Skeletal muscle cell (primary cell): ENCODE measurements around the gene KDM7A.
"Not testable (repeated sequence)": the region's sequence is repeated elsewhere in the genome, so short reads cannot be mapped to it uniquely, and the experiment has no call there.

ENCODE experiments used
- DNase-seq: peaks from one replicate; pipeline ENCODE4 v3.0.0-alpha.2; 2010; ENCODE audit warnings: low read depth
- H3K4me3 ChIP-seq: 2 replicates; pipeline ENCODE4 v1.5.1; 2011; ENCODE audit warnings: low read depth, mild to moderate bottlenecking, control low read depth, low read length, moderate library complexity

KDM7A gene

DNA sequence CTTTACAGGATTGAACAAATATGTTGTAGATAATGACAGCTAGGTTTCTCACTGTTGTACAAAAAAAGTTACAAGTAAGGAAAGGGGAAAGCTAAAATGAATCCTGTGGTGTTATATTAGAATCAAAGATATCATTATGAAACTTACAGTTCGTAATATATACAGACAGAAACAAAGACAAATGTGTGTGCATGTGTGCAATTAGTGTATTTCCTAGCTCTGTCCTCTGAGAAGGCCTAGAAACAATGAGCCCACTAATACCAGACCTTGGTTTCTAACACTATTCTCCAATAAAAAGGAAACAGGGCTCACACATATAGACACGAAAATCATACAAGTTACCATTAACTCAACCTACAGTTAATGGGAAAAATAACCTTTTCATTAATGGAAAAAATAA is 8.0 kb downstream of the KDM7A start:
- no peak for DNase-seq
- no peak overlapping the region for H3K4me3 ChIP-seq

DNA sequence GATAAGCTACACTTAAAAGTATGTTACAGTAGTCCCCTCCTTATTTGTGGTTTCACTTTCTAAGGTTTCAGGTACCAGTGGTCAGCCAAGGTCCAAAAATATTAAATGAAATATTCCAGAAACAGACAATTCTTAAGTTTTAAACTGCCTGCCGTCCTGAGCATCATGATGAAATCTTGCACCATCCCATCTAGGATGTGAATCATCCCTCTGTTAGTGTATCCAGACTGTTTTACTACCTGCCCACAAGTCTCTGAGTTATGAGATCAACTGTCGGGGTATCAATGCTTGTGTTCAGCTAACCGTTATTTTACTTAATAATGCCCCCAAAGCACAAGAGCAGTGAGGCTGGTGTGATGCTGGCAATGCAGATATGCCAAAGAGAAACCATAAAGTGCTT is 11.4 kb downstream of the KDM7A start:
- peak; percentile 75 for DNase-seq
- H3K4me3 ChIP-seq, result no peak overlapping the region

DNA sequence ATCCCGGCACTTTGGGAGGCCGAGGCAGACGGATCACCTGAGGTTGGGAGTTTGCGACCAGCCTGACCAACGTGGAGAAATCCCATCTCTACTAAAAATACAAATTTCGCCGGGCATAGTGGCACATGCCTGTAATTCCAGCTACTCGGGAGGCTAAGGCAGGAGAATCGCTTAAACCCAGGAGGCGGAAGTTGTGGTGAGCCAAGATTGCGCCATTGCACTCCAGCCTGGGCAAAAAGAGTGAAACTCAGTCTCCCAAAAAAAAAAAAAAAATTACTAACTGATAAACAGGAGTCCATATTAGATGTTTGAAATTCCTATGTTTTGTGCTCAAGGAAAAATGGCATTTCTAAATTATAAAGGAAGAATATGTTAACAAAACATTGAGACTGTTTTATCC is 14.7 kb downstream of the KDM7A start:
- not testable (repeated sequence) for DNase-seq, H3K4me3 ChIP-seq

DNA sequence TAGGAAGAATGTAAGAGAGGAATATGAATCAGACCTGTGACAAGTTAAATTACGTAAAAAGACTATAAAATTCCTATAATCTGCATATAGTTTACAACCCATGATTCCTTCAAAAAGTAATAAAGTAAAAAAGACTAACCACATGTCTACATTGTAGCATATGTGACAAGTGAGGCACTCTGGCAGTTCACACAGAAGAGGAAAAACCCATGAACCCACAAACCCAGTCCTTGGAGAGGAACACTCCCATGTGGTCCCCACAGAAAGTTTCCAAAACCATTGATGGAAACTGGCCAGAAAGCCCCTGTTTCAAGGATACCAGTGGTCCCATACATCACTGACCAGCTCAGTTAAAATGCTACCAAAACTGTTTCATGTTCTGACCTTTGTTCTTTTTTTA is 15.7 kb downstream of the KDM7A start:
- no peak for DNase-seq

DNA sequence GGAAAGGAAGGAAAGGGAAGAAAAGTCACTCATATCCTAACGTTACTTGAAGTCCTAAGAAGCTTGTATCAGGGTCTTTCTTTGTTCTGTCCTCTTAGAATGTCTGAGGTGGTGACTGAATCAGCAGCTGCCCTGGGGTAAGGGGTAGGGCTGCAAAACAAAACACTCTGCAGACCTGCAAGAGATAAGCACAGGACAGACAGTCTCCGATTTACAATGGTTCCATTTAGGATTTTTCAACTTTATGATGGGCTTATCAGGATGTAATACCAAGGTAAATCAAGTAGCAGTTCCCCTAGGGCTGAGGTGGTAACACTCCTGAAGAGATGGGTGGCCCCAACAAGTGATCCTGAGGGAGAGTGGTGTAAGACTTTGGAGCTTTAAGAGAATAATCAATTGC is 16.5 kb downstream of the KDM7A start:
- DNase-seq, result no peak

More for the DNA sequence above, 15.7 kb downstream of the KDM7A start:
- H3K4me3 ChIP-seq, result no peak overlapping the region

DNA sequence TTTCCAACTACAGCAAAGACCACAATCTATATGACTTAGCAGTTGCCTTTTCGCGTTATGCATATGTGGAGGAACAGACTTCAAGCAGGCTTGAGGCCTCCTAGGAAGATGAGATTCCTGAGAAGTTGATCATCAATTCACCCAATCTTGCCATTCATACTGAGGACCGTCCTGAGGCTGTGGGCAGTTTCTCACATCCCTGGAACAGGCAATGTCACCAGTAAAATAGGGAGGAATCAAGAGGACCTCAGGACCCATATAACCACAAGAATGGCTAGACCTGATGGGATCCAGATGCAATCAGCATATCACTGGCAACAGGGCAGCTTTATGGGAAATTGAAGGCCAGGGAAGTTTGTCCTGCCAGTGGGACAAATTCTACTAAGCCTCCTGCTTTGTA is 17.3 kb downstream of the KDM7A start:
- DNase-seq, result peak; percentile 38
- no peak overlapping the region for H3K4me3 ChIP-seq

More for the DNA sequence above, 16.5 kb downstream of the KDM7A start:
- H3K4me3 ChIP-seq, result no peak overlapping the region

DNA sequence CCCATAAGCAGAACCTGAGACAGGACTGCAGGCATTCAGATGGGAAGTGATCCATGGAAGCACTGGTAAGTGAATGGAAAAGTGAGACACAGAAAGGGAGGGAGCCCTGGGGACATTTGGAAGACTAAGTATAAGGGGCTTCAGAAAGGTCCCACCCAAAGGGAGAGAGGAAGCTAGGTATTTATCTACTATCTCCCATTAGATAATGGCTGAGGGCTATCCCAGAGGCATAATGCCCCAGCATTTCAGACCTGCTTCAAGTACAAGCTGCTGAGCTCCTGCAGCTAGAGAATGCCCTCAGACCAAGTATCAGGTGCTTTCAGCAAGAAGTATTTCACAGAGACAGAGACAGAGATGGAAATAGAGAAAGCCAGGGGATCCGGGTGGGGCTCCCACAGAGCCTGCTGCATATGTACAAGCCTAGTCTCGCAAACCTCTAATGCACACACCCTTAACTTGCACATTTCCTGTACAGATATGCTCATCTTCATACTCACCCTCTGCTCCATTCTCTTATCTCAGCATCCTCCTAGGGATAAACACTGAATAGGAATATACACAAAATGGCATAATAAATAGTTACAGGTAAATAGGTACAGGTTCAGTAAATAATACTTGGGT is 20.2 kb downstream of the KDM7A start:
- no peak for DNase-seq
- H3K4me3 ChIP-seq, result no peak overlapping the region

DNA sequence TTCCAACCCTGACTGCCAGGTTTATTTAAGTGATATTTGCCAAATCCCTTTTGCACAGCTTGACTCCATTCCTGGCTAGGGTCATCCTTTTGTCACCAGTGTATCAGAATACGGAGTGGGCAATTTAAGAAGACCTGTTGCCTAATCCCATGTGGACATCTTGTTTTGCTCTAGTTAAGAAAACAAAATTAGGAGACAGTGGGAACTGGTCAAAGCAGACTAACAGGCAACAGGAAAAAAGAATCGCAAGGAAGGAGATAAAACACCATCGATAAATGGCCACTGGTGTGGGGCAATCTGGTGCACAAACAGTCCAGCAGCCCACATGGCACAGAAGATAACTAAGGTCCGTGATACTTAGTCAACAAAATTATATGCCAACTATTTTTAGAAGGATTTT is 21.4 kb downstream of the KDM7A start:
- DNase-seq, result no peak
- no peak overlapping the region for H3K4me3 ChIP-seq

DNA sequence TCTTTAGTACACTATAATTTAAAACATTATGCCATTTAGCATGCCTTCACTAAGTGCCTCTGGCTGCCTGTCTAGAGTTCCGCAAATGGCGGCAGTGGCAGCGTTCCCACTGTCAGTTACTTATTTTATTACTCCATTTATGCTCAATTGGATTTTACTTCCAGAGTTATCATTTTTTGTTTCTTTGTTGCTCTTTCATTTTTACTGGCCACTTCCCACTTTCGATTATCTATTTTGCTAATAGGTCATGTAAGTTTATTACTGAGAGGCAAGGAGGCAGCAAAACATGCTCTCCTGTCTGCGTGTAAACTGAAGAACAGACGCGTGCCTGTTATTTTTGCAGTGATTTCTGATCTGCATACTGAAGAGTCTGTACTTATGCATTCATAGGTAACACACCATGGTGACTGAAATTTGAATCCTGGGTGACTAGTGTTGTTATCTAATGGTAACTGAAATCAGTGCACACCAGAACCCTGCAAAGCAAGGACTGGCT is 23.1 kb downstream of the KDM7A start:
- no peak for DNase-seq
- H3K4me3 ChIP-seq, result no peak overlapping the region

DNA sequence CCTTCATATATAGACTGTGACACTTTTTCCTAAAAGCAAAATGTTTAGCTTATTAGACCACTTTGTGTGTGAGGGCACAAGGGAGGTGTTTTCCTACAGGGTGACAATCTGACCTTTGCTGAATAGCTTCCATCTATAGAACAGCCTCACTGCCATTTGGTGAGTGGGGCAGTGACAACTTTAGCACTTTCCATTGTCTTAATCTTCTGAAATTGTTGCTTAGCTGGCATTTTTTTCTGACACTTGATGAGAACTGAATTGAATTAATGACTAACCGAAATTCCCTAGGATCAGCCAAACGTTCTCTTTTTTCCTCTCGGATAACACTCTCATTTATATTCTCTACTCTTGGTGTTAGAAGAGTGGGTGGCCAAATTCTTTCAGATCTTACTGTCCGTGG is 30.2 kb downstream of the KDM7A start:
- no peak for DNase-seq
- H3K4me3 ChIP-seq, result no peak overlapping the region

DNA sequence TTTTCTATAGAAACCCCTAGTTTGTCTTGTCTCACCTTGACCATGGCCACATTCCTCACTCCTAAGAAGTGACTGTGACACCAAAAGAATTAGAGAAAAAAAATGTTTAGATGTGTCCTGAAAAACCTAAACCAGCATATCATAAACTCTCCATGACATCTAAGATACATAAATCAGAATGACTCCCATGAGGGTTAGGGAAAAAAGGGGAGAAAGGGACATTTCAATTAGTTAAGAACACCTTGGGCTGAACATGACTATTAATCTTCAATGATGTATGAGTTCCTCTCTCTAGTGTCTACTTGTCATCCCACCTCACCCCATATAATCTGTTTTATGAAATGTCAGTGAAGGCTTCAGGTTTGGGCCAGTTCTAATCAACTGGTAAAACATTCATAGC is 31.1 kb downstream of the KDM7A start:
- no peak overlapping the region for H3K4me3 ChIP-seq
- no peak for DNase-seq

DNA sequence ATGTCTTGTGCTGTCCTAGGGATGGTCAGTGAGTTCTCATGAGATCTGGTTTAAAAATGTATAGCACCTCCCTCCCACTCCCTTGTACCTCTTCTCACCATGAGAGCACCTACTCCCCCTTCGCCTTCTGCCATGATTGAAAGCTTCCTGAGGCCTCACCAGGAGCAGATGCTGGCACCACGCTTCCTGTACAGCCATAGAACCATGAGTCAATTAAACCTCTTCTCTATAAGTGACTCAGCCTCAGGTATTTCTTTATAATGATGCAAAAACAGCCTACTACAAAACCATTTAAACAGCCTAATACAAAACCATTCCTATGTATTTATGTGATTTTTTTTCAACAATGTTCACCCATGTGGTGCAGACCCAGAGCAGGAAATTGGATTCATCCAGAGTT is 32.0 kb downstream of the KDM7A start:
- no peak overlapping the region for H3K4me3 ChIP-seq
- DNase-seq, result no peak

DNA sequence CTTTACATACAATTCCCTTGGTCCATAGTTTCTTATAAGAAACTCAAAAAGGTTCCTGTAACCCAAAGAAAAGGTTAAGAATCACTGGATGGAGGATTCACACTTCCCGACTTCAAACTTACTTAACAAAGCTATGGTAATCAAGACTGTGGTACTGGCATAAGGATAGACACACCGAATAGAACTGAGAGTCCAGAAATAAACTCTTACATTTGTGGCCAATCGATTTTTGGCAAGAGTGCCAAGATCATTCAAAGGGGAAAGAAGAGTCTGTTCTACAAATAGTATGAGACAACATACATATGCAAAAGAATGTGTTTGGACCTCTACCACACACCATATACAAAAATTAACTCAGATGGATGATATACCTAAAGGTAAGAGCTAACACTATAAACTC is 32.8 kb downstream of the KDM7A start:
- no peak for DNase-seq

DNA sequence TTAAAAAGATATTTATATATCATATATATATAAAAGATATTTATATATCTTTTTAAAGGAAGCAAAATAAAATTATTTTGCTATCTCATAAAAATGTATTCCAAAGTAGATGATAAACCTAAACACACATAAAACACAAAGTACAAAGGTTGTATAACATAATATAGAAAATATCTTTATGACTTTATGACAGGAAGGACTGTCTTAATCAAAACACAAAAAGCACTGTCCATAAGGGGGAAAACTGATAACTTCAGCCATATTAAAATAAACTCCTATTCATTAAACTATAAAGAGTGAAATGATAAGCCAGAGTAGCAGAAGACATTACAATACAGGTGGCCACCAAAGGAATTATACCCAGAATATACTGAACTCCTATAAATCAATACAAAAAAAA is 34.8 kb downstream of the KDM7A start:
- DNase-seq, result no peak

More for the DNA sequence above, 32.8 kb downstream of the KDM7A start:
- H3K4me3 ChIP-seq, result no peak overlapping the region

DNA sequence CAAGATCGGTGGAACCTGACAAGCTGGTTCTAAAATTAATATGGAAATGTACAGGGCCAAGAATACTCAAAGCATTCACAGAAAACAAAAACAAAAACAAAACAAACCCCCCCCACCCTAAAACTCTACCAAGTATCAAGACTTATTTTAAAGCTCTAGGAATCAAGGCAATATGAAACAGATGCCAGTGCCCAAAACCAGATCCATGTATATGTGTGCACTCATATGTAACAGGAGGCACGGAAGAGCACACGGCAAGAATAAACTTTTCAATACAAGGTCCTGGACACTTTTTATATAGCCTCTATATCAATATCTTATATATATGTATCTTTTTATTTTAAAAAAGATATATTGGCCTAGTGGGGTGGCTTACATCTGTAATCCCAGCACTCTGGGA is 35.5 kb downstream of the KDM7A start:
- no peak for DNase-seq
- H3K4me3 ChIP-seq, result no peak overlapping the region

More for the DNA sequence above, 34.8 kb downstream of the KDM7A start:
- H3K4me3 ChIP-seq, result no peak overlapping the region

DNA sequence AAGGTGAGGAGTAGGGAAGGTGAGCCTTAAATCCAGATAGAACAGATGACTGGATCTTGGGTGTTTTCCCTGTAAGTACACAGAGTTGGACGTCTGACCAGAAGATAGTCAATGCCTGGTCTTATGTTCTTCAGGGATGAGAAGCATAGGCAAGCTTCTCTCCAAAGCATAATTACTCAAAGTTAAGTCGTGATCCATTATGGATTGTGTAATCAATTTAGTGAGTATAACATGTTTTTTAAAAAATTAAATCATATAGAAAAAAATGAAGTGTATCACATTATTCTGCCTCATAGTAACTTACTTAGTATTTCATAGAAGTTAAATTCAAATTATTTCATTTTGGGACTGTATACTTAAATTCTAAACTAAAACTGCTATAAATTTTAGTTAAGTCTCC is 39.7 kb downstream of the KDM7A start:
- DNase-seq, result no peak
- H3K4me3 ChIP-seq, result no peak overlapping the region

DNA sequence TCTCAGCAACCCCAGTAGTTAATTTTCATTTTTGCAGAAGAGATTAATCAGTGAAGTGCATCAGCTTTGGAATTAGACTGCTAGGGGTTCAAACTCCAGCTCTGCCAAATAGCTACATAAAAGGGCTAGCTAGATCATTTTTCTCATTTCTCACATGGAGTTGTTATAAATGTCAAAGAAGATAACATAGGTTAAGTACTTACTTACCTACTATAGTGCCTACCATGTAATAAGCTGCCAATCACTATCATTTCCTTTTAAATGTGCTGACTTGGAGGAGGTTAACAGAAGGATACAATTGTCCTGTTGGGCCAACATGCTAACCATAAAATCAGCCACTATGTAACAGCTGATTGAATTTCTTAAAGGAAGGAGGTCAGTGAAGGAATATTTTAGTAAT is 40.7 kb downstream of the KDM7A start:
- DNase-seq, result no peak
- H3K4me3 ChIP-seq, result no peak overlapping the region

DNA sequence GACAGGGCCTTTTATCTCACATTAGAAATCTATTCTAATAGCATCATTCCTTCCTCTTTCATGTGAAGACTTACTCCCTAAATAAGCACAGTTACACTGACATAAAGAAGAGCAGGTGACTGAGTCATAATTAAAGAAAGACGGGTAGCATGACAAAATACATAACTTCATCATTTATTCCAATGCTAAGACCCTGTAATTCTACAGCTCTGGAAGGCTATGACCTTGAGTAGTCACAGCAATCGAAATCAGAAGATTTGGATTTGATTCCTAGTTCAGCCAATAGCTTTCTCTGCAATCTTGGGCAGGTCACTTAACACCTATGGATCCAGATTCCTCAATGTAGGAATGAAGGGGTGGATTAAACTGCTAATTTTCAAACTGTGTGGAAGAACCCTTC is 42.7 kb downstream of the KDM7A start:
- no peak overlapping the region for H3K4me3 ChIP-seq
- no peak for DNase-seq

DNA sequence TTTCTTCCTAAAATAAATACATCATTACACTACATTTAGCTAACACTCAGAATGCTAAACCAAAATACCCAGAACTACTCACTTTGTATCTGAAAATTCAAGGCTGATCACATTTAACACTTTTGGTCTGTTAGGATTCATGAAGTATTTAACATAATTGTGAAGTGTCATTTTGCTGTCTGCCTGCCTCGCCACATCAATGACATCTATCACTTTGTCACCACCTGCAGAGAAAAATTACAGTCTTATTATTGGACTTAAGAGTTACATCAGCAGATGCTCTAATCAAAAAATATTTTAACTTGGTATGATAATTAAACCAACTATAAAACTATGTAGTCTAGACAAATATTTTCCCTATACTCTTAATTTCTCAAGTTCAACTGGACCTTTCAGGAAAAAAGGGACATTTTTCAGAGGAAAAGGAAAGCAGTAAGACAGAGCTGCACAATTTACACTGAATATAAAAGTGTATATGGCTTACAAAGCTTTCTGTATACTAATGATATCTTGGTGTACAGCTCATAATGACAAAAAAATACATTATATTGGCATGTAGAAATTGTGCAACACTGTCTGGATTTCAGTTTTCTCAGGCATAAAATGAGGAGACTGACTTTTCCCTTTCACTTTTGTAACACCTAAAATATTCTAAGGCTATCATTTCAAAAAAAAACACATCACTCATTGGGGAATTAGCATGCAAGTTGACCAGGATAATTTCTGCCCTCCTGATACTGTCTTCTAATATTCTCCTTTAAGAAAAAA is 49.2 kb downstream of the KDM7A start:
- no peak overlapping the region for H3K4me3 ChIP-seq
- no peak for DNase-seq

DNA sequence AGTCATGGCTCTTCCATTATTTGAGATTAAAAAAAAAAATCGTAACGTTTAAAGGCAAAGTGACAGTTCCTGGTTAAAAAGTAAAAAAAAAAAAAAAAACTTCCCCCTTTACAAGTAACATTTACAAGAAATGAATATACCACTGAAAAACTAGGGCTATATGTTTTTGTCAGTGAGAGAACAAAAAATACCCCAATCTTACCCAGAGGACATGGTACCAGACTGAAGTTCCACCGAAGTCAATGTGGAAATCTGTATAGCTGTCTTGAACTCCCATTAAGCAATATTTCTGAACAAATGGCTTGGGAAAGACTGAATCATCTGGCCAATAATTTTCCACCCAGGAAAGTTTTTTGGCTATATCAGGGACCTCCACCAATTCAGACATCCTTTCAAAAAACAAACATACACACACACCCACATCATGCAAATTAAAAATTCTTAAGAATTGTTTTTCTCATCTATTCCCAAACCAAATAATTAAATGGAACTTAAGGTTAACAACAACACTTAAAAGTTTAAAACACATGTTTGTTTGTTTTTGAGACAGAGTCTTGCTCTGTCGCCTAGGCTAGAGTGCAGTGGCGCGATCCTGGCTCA is 50.2 kb downstream of the KDM7A start:
- no peak for DNase-seq
- no peak overlapping the region for H3K4me3 ChIP-seq

DNA sequence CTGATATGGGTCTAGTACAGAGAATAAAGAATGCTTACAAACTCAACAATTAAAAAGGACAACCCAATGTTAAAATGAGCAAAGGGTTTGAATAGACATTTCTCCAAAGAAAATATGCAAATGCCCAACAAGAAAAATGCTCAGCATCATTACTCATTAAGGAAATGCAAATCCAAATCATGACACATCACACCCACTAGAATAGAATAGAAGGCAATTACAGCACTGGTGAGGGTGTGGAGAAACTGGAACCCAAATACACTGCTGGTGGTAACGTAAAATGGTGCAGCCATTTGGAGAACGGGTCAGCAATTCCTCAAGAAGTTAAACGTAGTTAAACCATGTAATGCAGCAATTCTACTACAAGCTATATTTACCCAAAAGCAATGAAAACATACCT is 53.8 kb downstream of the KDM7A start:
- no peak for DNase-seq
- no peak overlapping the region for H3K4me3 ChIP-seq
